ENCODE results near the gene EIF4E3.
A peak's percentile ranks its signal among the peaks of the same experiment; 100 is the strongest.

Gene EIF4E3

DNA sequence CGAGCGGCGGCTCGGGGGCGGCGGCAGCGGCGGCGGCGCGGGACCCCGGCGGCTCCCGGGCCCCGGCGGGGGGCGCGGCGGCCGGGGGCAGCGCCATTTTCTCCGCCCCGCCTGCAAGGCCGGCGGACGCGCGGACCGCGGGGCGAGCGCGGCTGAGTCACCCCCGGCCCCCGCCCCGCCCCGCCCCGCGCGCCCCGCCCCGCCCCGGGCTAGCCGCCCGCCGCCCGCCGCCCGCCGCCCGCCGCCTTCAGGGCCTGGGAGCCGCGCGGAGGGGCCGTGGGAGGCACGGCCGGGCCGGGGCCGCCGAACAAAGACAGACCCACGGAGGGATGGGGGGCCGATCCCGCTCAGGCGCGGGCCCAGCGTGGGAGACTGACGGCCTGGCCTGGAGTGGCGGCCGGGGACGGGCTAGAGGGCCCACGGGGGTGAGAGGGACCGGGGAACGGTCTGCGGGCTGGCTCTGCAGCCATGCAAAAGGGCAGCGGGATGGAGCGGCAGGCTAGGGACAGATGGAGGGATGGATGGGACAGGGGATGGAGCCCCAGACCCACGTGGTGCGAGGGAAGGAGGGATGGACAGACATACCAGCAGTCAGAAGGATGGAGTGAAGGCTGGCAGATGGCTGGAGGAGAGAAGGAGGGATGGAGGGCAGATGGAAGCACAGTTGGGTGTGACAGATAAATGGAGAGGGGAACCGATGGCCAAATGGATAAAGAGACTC, at the start of gene EIF4E3:
Gene EIF4E3 (minus strand): TSS at position 132 of the 721 bp plus-strand sequence. CDS start 35 bp downstream, at position 97.
- DNase-seq: peak; percentile 20 to 35

DNA sequence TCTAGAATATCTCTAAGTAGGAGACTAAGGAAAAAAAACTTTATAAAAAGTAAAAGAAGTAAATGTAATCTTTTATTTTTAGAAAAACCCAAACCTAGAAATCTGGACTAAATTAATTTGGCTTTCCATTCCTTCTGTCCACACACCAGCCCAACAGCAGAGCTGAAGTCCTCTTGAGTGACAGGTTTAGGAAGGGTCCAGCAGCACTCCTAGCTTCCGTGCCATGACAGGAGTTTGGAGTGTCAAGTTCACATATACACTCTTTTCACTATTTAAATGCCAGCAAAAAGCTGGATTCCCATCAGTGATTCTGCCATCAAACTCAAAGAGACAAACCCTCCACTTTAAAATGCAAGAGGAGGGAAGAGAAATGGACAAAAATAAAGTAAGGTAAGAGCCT, 46.7 kb upstream of the EIF4E3 start:
- no peak for DNase-seq

DNA sequence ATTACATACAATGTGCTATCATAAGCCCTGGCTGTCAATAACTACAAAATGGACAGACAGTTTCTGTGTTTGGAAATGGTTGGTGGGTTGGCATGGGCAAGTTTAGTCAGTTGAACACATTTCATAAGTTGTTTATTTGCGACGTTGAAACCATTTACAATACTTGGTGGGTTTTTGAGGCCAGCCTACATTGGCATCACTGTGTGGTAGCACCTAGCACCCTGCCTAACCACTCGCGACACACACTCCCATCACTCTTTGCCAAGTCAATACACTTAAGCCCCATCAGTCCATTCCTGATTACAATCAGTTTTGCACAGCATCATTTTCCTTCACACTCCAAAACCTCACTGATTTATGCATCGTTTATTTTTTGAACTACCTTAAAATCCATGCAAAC, 45.9 kb upstream of the EIF4E3 start:
- DNase-seq: no peak

DNA sequence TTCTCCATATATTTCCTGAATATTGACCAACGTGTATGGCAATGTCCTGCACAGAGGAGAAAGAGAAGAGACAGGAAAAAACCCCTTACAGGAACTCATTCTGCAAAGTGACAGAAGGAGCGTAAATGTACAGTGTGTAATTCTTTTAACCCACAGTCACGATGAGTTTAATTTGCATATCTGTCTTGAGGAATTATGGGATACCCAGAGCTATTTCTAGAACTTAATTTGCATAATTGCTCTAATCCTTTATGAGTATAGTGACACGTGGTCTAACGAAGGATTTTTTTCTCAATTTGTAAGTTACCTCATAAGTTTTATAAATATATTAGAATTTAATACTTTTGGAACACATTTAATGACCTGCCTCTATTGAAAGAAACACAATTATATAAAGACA, 38.2 kb upstream of the EIF4E3 start:
- peak in 1 of 2 donors; percentile 33 for DNase-seq

DNA sequence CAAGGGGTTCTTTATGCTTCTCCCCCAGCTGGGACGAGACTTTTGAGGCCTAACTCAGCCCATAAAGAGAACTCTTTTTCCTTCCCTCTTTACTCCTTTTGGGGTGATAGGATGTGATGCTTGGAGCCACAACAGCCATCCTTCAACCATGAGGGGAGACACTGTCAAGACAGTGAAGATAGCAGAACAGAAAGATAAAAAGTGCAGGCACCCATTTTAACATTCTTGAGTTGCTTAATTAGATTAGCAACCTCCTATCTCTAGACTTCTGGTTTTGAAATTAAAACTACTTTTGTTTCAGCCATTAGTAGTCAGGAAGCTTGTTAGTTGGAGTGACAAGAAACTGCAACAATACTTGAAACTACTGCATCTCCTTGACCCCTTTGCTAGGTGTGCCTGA, 34.9 kb upstream of the EIF4E3 start:
- no peak for DNase-seq

DNA sequence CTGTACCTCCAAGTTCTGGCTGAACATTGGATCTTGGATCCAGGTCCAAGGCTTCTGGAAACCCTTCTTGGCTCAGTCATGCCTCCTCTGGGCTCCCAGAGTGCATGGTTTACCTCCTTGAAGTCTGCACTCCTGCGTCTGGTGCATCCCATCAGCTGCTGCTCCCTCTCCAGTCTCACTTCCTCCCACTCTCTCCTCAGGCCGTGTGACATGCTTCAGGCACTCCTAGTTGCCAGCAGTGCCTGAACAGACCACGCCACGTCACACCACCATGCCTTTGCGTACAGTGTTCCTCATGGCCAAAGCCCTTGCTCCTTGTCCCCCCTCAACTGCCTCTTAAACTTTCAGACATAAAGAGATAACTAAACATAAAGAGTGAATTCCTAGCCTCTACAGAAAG, 34.2 kb upstream of the EIF4E3 start:
- peak; percentile 53 to 65 for DNase-seq

DNA sequence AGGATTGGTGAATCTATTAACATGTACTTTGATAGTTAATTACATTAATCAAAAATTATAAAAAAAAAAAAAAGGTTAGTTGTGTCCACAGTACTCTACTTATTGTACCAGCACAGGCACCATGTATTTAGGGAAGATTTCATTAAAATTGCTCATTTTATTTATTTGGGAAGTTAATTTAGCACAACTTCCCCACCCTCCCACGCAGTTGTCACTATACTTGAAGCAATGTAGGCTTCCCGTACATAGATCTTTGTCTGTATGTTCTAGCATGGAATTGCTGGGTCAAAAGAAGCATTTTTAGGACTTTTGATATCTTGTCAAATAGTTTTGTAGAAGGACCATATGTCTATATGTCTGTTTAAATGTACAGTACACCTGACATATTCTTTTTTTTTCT, 32.9 kb upstream of the EIF4E3 start:
- peak; percentile 70 to 72 for DNase-seq

- DNase-seq: no peak
Measured at GRCh38 chr3:71754610-71755253, 29.5 kb upstream of the EIF4E3 start.

DNA sequence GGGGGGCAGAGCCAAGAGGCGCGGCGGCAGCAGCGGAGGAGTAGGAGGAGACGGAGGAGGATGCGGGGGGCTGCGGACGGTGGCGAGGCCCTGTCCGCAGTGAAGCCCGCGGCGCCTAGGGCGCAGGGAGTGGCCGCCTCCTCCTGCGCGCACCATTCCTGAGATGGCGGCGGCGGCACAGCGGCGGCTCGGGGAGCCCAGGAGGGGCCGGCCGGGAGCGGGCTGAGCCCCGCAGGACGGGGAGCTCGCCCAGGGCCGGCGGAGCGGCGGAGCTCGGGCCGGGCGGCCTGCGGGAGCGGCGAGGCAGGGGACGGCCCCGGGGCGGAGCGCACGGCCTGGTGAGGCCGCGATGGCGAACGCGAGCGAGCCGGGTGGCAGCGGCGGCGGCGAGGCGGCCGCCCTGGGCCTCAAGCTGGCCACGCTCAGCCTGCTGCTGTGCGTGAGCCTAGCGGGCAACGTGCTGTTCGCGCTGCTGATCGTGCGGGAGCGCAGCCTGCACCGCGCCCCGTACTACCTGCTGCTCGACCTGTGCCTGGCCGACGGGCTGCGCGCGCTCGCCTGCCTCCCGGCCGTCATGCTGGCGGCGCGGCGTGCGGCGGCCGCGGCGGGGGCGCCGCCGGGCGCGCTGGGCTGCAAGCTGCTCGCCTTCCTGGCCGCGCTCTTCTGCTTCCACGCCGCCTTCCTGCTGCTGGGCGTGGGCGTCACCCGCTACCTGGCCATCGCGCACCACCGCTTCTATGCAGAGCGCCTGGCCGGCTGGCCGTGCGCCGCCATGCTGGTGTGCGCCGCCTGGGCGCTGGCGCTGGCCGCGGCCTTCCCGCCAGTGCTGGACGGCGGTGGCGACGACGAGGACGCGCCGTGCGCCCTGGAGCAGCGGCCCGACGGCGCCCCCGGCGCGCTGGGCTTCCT, 28.8 kb upstream of the EIF4E3 start, which contains the start of gene GPR27:
Gene GPR27 (plus strand): TSS at position 155 of the 909 bp plus-strand sequence. CDS start 195 bp downstream, at position 350.
- peak in 1 of 2 donors; percentile 10 for DNase-seq

GRCh38 chr3:71752831-71753700, 27.9 kb upstream of the EIF4E3 start:
- DNase-seq: no peak

DNA sequence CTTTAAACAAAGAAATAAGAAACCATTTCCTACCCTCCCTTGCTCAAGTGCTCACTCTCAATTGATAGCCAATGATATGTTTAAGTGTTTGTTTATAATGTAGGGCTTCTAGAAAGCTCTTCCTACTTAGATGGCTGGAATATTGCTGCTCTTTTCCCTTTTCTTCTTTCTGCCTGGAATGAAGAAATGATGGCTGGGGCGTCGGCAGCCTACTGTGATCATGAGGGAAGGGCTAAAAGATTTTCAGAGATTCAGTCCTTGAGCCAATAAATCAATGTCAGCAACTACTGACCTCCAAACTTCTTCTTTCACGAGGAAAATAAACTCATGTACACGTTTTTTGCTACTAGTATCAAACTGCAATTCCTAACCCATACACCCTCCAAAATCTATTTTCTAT, 26.4 kb upstream of the EIF4E3 start:
- no peak for DNase-seq

DNA sequence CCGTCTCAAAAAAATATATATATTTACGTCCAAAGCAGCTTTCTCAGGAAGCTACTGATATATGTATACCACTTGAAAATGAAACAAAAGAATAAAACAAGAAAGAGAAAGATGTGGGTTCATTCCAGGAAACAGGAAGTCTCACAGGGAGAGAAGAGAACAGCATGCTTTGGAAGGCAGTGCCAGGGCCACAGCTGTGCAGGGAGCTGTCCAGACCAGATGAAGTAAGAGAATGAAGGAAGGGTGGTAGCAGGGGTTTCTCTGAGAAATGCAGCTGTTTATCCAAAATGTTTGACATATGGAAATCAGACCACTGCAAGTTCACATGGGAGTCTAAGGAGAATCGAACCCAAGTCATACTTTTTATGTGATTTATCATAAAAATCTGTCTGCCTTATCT, 19.5 kb upstream of the EIF4E3 start:
- DNase-seq: no peak

- DNase-seq: no peak
Measured at GRCh38 chr3:71742621-71743020, 17.4 kb upstream of the EIF4E3 start.

DNA sequence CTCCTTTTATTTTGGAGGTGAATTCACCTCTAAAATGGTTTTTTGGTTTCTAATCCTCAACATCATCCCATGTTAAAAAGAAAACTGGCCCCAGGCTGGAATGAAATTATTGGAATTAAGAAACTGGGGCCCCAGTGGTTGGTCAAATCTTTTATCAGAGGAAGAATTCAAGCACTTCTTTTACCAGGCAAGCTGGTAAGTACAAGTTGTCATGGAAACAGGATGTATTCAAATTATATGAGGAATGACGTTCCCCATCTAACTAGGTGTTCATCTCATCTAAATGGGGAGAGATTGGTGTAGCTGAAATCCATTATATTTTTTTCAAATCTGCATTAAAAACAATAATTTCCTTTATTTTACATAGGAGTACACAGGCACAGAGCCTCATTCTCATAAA, 9.7 kb upstream of the EIF4E3 start:
- DNase-seq: no peak

DNA sequence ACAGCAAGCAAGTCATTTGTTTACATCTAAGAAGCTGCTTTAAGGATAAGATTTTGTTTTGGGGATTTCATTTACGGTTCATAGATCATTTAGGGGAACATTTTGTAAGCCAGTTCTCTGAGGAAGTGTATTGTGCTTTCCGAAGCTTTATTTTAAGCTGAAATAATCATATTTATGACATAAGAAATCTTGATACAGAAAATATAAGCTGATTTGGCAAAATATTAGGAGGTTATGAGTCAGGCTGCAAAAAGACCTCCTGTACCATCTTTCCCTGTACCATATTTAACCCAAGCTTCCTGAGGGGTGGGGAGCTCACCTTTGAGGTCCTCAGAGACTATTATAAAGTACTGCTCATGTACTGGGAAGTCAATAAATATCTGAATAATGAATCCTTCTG, 8.1 kb upstream of the EIF4E3 start:
- DNase-seq: no peak

GRCh38 chr3:71732637-71733036, 7.4 kb upstream of the EIF4E3 start:
- no peak for DNase-seq

DNA sequence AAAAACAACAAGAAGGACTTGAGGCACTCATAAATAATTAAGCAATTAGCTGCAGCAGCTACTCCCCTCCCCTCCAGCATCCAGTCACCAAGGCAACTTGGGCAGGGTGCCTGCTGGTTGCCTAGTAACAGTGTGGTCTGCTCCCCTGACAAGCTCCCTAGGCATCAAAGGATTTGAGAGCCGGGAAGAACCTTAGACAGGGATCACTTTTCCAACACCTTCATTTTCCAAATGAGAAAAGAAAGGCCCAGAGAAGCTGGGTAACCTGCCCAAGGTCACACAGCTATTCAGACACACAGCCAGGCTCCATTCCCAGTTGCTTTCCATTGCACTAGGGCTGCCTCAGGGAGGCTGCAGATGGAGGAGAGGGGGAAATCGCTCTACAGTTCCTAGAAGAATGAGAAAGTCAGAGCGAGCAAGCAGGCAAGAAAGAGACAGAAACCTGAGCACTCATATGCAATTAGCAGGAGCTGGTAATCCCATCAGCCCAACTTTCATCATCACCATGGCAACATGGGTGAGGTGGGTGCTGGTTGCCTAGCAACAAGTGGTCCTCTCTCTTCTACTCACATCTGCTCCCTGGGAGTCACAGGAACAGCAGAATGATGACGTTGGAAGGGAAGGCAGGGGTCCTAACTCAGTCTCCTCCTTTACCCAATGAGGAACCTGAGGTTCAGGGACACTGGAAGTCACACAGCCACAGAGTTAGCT, 3.6 kb upstream of the EIF4E3 start:
- no peak for DNase-seq

GRCh38 chr3:71726146-71726545, 944 bp upstream of the EIF4E3 start:
- peak; percentile 41 for DNase-seq

DNA sequence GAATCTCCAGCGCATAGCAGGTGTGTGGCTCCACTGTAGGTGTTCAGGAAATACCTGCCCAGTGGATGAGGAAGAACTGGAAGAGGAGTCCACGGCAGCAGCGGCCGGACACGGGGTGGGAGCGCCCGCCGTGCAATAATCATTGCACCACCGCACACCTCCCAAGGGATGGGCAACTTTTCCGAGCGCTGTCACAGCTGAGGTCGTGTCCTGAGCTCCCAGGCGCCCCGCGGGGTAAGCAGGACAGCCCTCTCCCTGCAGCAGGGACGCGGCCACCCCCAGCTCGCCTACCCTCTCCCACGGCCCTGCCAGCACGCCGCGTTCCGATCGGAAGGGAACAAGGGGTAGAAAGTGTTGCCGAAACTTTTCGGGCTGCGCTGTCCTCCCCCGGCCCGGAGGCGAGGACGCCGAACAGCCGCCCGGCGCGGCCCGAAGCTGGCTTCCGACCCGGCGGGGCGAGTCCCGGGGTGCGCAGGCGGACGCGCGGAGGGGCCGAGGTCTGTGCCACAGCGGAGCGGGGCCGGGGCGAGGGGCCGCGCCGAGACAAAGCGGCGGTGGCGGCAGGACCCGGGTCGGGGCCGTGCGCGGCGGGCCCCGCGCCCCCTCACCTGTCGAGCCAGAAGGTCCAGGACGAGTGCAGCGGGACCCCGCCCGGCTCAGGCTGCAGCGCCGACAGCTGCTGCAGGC, 475 bp downstream of the EIF4E3 start:
- DNase-seq: peak; percentile 28 to 38

DNA sequence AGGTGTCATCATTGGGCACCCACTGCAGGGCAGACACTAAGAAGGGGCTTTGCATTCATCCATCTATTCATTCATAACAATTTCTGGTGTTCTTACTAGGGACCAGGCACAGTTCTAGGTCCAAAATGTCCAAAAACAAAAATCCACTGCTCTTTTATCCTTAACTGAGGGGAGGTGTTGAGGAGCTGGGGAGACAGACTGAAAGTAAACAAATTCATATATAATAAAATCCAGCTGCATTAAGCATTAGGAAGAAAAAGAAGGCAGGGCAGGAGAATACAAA, 1.1 kb downstream of the EIF4E3 start:
- DNase-seq: no peak

DNA sequence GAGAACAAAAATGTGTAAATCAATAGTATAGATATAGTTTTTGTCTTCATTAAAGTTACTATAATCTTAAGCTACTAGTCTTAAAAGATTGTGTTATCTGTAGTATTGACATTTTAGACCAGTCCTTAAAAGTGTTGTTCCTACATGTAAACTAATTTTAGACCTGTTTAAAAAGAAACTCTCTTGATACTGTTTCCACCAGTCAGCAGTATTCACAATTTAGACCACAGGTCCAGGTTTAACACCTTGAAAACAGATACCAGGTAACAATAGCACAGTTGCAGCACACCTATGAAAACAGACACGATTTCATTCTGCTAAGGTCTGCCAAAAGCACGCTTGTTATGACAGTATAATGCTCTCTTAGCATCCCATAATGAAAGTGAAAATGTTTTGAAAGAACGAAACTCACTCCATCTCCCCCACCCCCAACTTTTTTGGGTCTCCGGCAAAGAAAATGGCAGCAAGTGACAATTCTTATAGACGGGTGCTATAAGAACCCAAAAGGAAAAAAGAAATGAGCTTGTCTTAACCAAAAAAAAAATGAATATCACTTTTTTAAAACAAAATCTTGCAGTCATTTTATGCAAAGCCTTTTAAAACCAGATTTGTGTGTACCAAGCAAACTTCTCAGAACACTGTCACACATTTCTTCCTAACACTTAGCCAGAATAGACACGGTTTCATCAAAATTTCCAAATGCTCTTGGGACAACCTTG, 1.6 kb downstream of the EIF4E3 start:
- DNase-seq: peak; percentile 15 to 26
